HG02623 (cell line): ENCODE measurements around the gene CUEDC1.
"Not testable (repeated sequence)": the region's sequence is repeated elsewhere in the genome, so short reads cannot be mapped to it uniquely, and the experiment has no call there.

ENCODE experiments used
- ATAC-seq: cut with Tn5 transposase; IDR thresholded peaks from one replicate; pipeline ENCODE4 v1.9.1; 2021; ENCODE audit warnings: moderate library complexity; ENCODE audit not compliant: unreplicated experiment

Gene CUEDC1

DNA sequence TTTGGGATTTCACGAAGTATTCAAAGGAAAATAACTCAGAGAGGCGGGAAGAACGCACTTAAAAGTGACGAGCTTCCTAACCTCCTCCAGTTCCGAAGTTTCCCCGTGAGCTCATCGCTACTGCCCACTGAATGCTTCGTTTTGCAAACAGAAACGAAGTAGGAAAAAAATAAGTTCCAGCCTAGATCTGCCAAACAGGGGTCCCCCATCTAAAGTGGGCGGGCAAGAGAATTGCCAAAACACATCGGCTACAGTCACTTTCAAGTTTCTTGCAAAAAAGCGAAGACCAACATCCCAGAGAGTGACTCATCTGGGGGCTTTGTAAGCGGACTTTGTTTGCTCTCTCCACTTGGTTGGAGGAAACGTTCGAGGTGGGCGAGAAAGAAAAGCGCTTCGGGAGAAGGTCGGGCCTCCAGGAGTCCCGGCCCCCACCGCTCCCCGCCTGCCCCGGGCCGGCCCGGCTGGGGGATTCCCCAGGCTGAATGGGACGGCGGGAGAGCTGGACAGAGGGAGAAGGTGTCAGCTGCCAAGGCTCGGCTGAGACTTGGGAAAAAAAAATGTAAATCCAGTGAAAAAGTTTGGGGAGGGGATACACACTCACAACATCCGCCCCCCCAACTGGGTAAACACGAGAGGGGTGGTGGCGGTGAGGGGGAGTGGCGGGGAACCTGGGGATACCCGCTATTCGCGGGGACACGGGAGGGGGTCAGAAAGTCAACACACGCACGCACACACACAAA, 31.8 kb upstream of the CUEDC1 start:
- ATAC-seq = no peak

DNA sequence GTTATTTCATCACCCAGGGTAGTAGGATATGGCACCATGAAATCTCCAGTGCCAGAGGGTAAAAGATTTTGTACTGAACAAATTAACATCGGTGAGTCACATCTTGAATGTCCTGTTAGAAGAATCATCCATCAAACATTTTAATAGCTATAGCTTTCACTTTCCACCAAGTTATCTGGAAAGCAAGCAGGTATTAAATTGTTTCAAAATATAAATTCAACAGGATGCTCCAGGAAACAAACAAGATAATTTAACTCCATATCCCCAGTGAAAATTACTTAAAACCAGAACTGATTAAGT, 30.4 kb upstream of the CUEDC1 start:
- no peak for ATAC-seq

DNA sequence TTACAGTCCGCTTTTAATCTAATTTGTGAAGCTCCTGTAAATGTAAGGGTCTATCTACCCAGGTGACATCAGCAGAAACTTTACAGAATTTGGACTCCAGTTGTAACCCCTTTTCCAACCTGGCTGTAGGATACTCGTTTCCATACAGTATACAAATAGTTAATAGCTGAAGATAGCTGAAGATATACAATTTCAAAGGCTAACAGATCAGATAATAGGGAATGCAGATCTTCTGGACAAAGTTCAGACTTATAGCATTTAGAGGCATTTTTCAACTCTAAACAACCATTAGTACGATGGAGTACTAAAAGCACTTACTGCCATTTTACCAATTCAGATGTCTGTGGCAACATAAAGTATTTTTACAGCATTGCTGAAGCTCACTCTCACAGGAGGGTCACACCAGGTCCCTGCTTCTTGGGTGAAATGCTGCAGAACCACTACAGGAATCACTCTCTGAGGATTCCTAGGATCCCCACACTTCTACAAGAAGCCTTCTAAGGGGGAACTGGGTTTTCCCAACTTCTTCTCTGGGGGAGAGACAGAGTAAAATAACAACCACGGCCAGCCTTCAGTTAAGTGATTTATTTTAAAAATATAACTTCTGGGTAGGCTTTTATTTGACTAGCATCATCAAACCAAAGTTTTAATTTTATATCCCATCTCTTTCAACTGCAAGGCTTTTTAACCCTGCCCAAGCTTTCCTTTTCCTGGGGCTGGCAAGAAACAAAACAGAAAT, 29.9 kb upstream of the CUEDC1 start:
- no peak for ATAC-seq

DNA sequence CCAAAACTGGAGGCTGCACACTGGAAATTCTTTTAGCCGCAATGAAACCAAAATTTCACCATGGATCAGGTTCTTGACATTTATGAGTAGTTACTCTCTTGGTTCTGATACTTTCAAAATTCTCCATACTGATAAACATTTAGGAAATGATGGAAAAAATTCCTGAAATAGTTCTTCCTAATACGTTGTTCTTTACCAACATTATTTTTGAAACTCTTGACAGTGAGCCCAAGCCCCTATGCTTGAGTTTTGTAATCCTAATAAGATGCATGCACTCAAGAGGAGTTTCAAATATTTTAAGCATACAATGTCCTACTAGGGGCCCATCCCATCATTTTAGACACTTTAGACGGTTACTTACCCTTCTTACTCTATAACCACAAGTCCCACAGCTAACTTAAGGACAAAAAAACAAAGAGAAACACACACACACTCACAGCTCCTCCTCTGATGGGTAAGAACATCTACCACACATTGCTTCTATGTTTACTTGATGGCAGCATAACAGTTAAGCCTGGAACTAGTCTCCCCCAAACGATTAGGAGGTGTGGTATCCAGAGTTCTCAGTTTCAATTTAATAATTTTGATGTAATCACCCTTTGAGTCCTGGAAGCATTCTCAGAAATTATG, 29.2 kb upstream of the CUEDC1 start:
- ATAC-seq = no peak

- ATAC-seq = no peak
Observed at GRCh38 chr17:57983446-57983845, 28.2 kb upstream of the CUEDC1 start.

DNA sequence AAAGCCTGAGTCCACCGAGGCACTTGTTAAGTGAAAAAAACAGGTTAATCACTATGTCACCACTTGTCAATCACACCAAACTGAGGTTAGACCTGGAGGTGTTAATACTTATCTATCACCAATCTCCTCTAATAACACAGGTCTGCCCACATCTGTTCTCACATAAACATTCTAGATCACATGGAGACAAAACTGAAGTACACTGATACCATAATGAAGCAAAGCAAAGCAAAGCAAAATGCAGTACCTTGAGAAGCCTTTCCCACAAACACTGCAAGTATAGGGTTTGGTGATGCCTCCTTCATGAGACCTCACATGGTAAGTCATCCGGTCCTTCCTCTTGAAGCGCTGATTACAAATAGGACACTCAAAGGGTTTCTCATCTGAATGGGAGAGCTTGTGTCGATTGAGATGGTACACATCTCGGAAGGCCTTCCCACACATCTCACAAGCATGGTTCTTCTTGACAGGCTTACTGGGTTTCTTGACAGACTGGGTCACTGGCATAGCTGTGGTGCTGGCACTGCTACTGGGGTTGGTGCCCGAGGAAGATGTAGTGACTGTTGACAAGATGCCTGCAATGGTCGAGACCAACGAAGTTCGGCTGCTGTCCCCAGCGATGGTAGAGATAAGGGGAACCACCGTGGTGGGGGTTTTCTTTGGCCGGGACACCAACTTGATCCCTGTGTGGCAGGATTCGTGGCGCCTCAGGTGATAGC, 27.4 kb upstream of the CUEDC1 start:
- no peak for ATAC-seq

DNA sequence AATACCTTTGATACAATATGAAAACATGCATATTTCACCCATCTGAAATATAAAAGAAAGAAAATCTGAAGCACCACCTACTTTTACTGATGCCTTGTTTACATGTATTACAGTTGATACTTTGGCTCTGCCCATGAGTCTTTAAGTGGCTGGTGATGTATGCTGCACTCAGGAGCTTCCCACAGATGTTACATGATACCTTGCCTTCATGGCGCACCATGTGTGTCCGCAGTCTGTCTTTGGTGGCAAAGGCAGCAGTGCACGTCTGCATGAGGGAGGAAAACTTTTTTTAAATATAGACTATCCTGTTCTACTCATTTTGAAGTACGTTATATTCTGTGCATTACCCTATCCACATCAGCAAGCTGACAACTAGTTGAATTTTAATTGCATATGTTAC, 25.3 kb upstream of the CUEDC1 start:
- ATAC-seq = no peak

DNA sequence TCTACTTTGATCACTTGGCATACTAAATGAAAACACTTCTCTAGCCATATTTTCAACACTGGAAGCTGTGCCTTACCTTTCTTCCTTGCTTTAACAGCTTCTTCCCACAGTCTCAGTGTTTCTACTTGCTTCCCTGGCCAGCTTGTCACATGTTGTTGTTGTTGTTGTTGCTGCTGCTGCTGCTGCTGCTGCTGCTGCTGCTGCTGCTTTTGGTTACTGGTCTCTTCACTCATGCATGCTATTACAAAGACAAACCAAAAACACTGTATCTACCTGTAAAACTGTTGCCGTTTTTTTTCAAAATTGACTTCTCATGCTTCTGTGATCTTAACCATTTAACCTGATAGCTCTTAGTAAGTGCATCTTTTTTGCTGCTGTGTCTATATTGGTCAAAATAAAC, 23.9 kb upstream of the CUEDC1 start:
- ATAC-seq = no peak

- no peak for ATAC-seq
Observed at GRCh38 chr17:57976594-57976993, 21.4 kb upstream of the CUEDC1 start.

DNA sequence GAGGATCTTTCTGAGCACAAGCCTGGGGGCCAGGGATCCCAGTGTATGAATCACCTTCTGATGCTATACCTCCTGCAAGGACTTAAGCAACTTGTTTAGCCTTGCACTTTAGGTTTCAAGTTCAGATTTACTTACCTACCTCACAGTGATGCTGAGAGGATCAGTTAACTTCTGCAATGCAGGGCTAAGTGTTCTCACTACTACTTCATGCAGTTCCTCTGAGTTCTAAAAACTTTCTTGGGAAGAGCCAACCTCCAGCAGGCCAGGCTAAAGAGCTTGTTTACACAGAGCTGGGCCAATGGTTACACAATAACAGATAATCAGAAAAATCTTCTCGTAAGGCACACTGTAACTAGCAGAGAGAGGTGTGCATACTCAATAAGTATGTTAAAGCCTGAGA, 19.8 kb upstream of the CUEDC1 start:
- ATAC-seq = no peak

- ATAC-seq = not testable (repeated sequence)
Observed at GRCh38 chr17:57974053-57974824, 19.0 kb upstream of the CUEDC1 start.

- ATAC-seq = no peak
Observed at GRCh38 chr17:57972151-57972550, 16.9 kb upstream of the CUEDC1 start.

- ATAC-seq = no peak
Observed at GRCh38 chr17:57971572-57971971, 16.4 kb upstream of the CUEDC1 start.

DNA sequence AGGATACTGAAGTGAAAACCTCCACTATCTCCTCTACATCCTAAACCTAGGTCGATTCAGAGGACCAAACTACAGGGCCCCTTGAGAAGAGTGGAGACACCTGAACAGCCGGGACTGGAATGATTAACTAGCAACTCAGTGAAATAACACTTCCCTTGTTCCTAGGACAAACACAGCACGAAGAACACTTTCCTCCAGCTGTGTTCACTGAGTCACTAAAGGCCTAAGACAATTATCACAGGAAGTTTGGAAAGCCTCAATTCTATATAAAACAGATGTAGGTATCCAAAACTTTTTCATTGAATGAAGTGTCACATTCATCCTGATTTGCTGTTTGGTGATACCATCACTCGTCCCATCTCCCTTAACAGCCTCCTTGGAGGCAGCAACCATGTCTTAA, 15.5 kb upstream of the CUEDC1 start:
- ATAC-seq = no peak

GRCh38 chr17:57968456-57968855, 13.2 kb upstream of the CUEDC1 start:
- ATAC-seq = no peak

- no peak for ATAC-seq
Observed at GRCh38 chr17:57966875-57967274, 11.7 kb upstream of the CUEDC1 start.

DNA sequence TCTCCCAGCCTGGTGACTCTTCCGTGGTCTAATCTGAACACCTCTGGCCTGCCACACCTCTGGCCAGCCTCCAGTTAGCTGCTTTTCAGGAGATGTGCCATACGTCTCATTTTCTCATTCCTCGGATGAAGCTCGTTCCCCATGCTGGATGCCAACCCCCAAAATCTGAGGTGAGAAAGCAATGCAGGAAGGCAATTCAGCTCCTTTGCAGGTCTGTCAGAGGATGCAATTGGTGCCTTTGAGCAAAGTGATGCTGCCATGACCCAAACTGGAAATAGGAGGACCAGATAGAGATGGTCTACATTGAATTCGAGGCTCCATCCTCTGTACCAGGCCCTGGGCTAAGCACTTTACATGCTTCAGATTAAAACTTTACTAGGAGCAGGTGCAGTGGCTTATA, 11.0 kb upstream of the CUEDC1 start:
- no peak for ATAC-seq

GRCh38 chr17:57965521-57966160, 10.4 kb upstream of the CUEDC1 start:
- ATAC-seq = no peak

DNA sequence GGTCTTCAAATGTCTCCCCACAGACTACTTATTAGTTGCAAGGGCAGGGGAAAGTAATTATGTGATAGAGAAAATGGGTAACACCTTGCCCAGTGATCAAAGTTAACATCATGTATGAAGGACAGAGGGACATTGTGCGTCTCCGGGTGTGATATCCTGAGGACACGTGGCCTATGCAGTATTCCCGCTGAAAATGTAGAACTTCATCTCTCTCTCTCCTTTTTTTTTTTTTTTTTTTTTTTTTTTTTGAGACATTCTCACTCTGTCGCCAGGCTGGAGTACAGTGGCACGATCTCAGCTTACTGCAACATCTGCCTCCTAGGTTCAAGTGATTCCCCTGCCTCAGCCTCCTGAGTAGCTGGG, 7.9 kb upstream of the CUEDC1 start:
- ATAC-seq = no peak

- ATAC-seq = no peak
Observed at GRCh38 chr17:57962279-57963148, 7.3 kb upstream of the CUEDC1 start.
